Measurements from ENCODE around the gene ADGRV1. TPM values are rescaled to one million over a fixed set of nuclear protein-coding genes. Genes with fewer than 3 reads are reported as not detected.

Gene ADGRV1
- total RNA-seq = 631 TPM

GRCh38 chr5:90558344-90559192 lies at the start of gene ADGRV1:
ADGRV1 (plus strand) TSS chr5:90558797; CDS start chr5:90558896, 99 bp downstream.

DNA sequence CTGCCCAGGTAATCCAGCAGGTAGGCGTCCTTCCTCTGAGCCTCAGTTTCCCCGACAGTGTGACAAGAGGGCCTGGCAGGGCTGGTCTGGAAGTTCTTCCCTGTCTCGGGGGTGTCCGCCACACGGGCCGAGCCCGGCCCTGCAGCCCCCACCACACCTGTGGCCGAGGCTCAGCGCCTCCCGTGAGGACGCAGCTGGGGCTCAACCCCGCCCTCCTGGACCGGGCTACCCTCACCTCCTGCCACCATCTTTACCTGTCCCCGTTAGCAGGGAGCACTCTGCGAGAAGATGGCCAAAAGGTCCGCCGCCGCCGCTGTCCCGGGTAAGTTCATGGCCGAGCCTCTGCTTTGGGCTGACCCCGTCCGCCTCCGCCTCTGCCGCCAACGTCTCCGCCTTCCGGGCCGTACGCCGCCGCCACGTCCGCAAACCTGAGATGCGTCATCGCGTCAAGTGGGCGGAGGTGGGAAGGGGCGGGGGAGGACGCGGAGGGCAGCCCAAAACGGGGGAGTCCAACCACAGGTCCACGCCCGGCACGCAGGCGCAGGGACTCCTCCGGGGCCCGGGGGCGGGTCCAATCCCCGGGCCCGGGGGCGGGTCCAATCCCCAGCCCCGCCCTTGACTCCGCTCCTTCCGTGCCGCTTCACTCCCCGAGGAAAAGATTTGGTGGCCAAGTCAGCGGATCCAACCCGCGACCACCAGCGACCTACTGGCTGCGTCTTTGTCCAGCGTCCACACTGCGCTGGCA lies 29.2 kb upstream of the ADGRV1 start, which contains the start of gene LYSMD3:
TSS of gene LYSMD3 (minus strand) at position 391 of the 745 bp plus-strand sequence. CDS start 4,295 bp downstream, outside the sequence.

Other genes with a start within 250 kb of the ADGRV1 start
- 26.0 TPM for gene CETN3, start 149.0 kb upstream of the ADGRV1 start, total RNA-seq
- gene MBLAC2, start 84.0 kb upstream of the ADGRV1 start, total RNA-seq = 13.8 TPM
- 3.4 TPM for gene POLR3G, start 83.9 kb upstream of the ADGRV1 start, total RNA-seq
- 16.3 TPM for gene LYSMD3, start 29.2 kb upstream of the ADGRV1 start, total RNA-seq

Data from parietal lobe (tissue), 1 donor.